Central memory CD8-positive, alpha-beta T cell (primary cell): ENCODE measurements around the gene POM121L2.
A peak's percentile ranks its signal among the peaks of the same experiment; 100 is the strongest.

ENCODE experiments used
- ATAC-seq: fragments of 150-1000 bp; cut with Tn5 transposase; replicated peaks from 2 replicates; pipeline ENCODE4 v1.10.0; 2022; ENCODE audit warnings: mild to moderate bottlenecking, moderate FRiP score, moderate number of reproducible peaks; ENCODE audit not compliant: poor library complexity, severe bottlenecking; ENCODE audit errors: extremely low read depth
- DNase-seq, 2 donors: peaks; one replicate each; pipeline ENCODE4 v3.0.0; 2021; ENCODE audit warnings: low spot score in 2 of 2
- H3K27ac Mint-ChIP-seq: one replicate; pipeline ENCODE4 v1.8.0; 2022; ENCODE audit warnings: low read depth, mild to moderate bottlenecking, moderate library complexity, mixed read lengths
- H3K27me3 Mint-ChIP-seq: one replicate; pipeline ENCODE4 v1.8.0; 2022; ENCODE audit warnings: mixed read lengths
- H3K36me3 Mint-ChIP-seq: one replicate; pipeline ENCODE4 v1.8.0; 2022; ENCODE audit warnings: mild to moderate bottlenecking, moderate library complexity, mixed read lengths; ENCODE audit not compliant: insufficient read depth
- H3K4me1 Mint-ChIP-seq: one replicate; pipeline ENCODE4 v1.8.0; 2022; ENCODE audit warnings: mixed read lengths
- H3K4me3 Mint-ChIP-seq: one replicate; pipeline ENCODE4 v1.8.0; 2022; ENCODE audit warnings: mild to moderate bottlenecking, moderate library complexity, mixed read lengths
- H3K9me3 Mint-ChIP-seq: one replicate; pipeline ENCODE4 v1.8.0; 2022; ENCODE audit warnings: mixed read lengths

POM121L2 gene

DNA sequence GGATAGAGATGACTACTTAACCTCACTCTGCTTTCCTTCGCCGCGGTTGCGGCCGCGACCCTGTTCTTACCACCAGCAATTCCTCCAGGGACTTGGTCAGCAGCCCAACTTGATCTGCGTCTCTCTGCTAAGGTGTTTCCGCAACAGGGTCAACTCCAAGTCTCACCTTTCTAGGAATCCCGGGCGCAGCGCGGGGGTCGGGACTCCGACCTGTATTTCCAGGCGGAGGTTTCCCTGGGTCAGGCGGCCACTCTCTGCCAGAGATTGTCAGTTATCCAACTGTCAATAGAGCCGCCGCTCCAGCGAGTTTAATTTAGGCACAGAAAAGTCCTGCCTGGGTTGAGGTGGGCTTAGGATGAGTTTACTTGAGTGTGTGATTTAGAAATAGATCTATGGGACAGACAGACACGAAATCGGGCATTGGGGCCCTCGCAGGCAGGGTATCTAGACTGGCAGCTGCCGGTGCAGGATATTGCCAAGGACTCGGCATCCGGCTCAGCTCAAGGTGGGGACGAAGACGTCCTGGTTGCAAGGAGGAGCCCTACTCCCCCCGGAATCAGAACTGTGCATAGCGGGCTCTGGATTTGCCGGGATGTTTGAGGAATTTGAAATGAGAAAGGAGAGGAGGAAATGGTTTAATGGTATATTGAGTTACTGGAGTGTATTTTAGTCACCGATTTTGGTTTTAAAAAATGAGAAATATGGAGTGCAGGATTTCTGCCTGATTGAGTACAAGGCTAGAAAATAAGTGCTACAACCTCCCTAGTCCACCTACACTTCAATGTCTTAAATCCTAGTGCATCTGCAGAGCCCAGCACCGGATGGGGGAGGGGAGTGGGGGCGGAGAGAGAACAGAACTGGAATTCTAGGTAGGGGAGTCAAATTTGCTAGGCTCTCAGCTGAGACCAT, 23.7 kb downstream of the POM121L2 start:
- H3K9me3 Mint-ChIP-seq: peaks cover 10% of the 10 kb centered on the region
- ATAC-seq: no peak

DNA sequence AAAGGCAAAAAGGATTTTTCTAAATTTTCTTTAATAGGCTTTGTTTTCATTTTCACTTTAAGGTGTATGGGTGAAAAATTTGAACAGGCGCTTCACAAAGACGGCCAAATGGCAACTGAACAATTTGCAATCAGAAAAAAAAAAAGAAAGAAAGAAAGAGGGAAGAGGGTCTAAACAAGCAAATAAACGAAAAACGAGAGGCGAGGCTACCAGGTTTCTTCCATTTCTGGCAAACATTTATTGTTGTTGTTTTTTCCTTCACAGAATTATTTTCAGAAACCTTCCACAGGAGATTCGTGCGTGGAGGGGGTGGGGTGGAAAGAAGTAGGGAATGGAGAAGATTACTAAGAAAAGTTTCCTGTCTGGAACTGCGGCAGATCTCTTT, 24.3 kb downstream of the POM121L2 start:
- Mint-ChIP-seq H3K9me3 (peaks cover 10% of the 10 kb centered on the region), H3K4me3 (no peak overlapping the region), H3K27ac (peak overlapping the region; percentile 63), H3K27me3 (peaks cover 99% of the 10 kb centered on the region), H3K4me1 (peaks cover 17% of the 10 kb centered on the region), H3K36me3 (peaks cover 36% of the 10 kb centered on the region)
- DNase-seq: no peak
- ATAC-seq: no peak

More for the DNA sequence above, 23.7 kb downstream of the POM121L2 start:
- DNase-seq: no peak
- Mint-ChIP-seq H3K36me3 (peaks cover 34% of the 10 kb centered on the region), H3K27ac (peak overlapping the region; percentile 27), H3K4me3 (no peak overlapping the region), H3K4me1 (peaks cover 17% of the 10 kb centered on the region), H3K27me3 (peaks cover 93% of the 10 kb centered on the region)

DNA sequence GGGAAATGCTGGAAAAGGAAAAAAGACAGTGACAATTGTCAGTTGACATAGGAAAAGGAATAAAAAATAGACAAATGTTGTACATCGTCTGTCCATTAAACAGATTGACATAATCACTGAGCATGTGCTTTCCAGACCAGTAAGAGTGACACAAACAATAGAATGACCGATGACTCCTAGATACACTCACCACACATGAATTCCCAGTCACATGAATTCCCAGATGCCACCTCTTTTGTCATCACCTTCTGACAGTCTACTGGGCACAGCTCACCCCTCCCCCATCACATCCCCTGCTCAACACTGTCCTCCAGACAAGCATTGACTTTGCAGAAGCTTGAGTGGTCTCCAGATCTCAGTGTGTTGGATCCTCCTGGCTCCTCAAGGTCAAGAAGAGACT, 25.9 kb downstream of the POM121L2 start:
- Mint-ChIP-seq H3K27ac (no peak overlapping the region), H3K36me3 (peaks cover 28% of the 10 kb centered on the region), H3K27me3 (peaks cover 97% of the 10 kb centered on the region), H3K4me3 (no peak overlapping the region), H3K4me1 (peaks cover 17% of the 10 kb centered on the region), H3K9me3 (peaks cover 5% of the 10 kb centered on the region)
- DNase-seq (no peak), ATAC-seq (no peak)

DNA sequence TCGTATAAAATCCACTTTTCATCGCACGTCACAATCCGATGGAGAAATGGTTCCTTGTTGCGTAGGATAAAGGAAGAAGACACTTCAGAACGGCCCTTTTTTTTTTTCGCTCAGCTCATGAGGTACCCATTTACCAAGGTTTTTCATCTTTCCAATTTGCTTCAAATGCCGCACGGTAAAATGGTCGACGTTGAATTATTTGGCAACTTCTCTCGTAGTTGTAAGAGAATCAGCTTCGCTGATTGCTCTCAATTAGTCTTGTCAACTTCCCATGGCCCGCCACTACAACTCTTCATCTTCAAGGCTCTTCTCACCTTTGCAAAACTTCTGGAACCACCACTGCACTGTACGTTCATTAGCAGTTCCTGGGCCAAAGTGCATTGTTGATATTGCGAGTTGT, 28.8 kb downstream of the POM121L2 start:
- peaks cover 23% of the 10 kb centered on the region for H3K36me3 Mint-ChIP-seq
- no peak overlapping the region for H3K27ac Mint-ChIP-seq
- peak overlapping the region; percentile 9 for H3K4me3 Mint-ChIP-seq

DNA sequence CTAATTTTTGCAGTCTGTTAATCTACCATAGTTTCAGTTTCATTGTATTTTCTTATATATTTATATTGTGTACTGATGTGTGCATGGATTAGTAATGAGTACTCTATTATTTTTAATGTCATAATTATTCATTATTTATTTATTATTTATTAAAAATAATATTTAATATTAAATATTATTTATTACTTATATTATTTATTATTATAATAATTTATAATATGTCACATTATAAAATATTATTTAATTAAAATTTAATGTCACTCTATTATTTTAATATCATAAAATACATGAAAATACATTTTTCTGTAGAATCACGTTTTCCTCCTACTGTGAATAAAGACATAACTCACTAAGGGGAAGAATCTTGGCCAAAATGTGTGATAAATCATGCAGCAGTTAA, 30.5 kb downstream of the POM121L2 start:
- Mint-ChIP-seq H3K27me3 (peaks cover 96% of the 10 kb centered on the region), H3K4me1 (peaks cover 5% of the 10 kb centered on the region), H3K36me3 (peaks cover 22% of the 10 kb centered on the region), H3K27ac (no peak overlapping the region), H3K9me3 (no peaks in the 10 kb centered on the region), H3K4me3 (no peak overlapping the region)
- DNase-seq (no peak), ATAC-seq (no peak)

More for the DNA sequence above, 28.8 kb downstream of the POM121L2 start:
- DNase-seq: no peak
- peaks cover 96% of the 10 kb centered on the region for H3K27me3 Mint-ChIP-seq
- ATAC-seq: no peak
- H3K4me1 Mint-ChIP-seq: peaks cover 12% of the 10 kb centered on the region
- no peaks in the 10 kb centered on the region for H3K9me3 Mint-ChIP-seq

DNA sequence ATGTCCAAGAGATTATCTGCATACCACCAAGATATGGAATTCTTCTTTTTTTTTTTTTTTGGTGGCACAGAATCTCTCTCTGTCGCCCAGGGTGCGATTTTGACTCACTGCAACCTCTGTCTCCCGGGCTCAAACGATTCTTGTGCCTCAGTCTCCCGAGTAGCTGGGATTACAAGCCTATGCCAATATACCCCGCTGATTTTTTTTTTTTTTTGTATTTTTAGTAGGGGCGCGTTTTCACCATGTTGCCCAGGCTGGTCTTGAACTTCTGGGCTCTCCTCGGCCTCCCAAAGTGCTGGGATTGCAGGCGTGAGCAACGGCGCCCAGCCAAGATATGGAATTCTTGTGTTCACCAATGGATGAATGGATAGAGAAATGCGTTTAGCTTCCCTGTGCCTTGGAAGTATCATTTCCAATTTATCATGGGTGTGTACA, 31.0 kb downstream of the POM121L2 start:
- Mint-ChIP-seq H3K9me3 (no peaks in the 10 kb centered on the region), H3K27me3 (peaks cover 96% of the 10 kb centered on the region), H3K36me3 (peaks cover 22% of the 10 kb centered on the region), H3K4me3 (no peak overlapping the region), H3K4me1 (peaks cover 5% of the 10 kb centered on the region), H3K27ac (no peak overlapping the region)
- no peak for ATAC-seq
- DNase-seq: no peak

DNA sequence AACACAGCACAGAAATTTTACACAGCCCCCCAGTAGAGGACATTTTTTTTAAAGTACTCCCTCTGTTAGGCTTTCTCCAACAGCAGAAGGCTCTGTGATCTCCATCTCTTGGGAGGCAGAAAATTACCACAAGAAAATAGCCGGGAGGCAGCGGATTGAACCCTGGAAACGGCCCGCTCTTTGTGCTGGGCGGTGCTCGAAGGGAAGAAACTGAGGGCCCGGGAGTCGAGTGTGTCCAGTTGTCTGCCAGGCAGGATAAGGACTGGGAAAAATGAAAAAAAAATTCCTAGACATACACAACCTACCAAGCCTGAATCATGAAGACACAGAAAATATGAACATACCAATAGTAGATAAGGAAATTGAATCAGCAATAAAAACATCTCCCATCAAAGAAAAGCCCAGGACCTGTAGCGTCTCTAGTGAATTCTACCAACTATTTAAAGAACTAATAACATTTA, 31.5 kb downstream of the POM121L2 start:
- peaks cover 5% of the 10 kb centered on the region for H3K4me1 Mint-ChIP-seq
- H3K9me3 Mint-ChIP-seq: no peaks in the 10 kb centered on the region
- peaks cover 22% of the 10 kb centered on the region for H3K36me3 Mint-ChIP-seq
- peaks cover 96% of the 10 kb centered on the region for H3K27me3 Mint-ChIP-seq
- no peak for DNase-seq
- H3K27ac Mint-ChIP-seq: no peak overlapping the region
- no peak for ATAC-seq
- H3K4me3 Mint-ChIP-seq: no peak overlapping the region

DNA sequence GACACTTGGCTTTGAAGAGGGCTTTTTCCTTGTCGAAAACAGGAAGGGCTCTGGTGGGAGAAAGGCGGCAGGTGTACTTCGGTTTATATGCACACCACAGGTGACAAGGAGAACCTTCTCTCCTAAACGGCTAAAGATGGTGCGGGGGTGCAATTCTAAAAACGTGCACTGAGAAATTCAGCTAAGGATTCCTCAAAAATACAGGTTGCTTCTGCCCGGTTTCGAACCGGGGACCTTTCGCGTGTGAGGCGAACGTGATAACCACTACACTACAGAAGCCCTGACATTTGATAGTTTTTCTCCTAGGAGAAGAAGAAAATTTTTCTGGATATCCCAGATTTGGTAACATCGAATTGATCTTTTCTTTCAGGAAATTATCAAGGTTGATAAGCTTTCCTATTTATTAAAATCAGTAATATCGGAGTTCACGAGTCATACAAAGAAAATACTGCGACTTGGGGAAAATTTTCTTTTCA, 32.0 kb downstream of the POM121L2 start:
- Mint-ChIP-seq H3K27me3 (peaks cover 93% of the 10 kb centered on the region), H3K27ac (peak overlapping the region; percentile 76), H3K9me3 (no peaks in the 10 kb centered on the region), H3K4me1 (peaks cover 5% of the 10 kb centered on the region), H3K4me3 (no peak overlapping the region), H3K36me3 (peaks cover 22% of the 10 kb centered on the region)
- no peak for DNase-seq
- ATAC-seq: no peak

DNA sequence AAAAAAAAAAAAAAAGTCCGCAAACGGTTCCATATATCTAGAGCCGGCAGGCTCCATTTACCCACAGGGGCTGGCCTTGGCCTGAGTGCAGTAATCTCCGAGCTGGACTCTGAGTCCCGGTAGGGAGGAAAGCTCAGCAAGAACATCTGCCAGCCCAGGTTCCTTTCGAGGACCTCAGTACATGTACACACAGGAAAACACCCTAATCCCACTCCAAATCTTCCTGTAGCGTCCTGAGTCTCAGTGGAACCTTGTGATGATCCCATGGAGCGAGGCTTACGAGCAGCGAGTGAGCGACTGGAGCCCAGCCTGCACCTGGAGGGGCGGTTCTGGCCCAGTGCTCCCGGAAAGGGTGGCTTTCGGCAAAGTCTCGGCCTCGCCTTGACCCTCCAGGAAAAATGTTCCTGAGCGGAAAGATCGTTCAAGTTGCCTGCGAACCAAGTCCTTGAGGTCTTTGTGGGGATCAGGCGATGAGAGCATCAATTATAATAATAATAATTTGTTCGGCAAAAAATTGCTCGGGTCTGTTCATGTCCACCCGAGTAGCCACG, 32.5 kb downstream of the POM121L2 start:
- H3K27me3 Mint-ChIP-seq: peaks cover 92% of the 10 kb centered on the region
- H3K27ac Mint-ChIP-seq: peak overlapping the region; percentile 76
- H3K36me3 Mint-ChIP-seq: peaks cover 20% of the 10 kb centered on the region
- peak overlapping the region; percentile 41 for H3K4me3 Mint-ChIP-seq
- no peaks in the 10 kb centered on the region for H3K9me3 Mint-ChIP-seq
- DNase-seq: no peak
- ATAC-seq: no peak
- peaks cover 5% of the 10 kb centered on the region for H3K4me1 Mint-ChIP-seq

DNA sequence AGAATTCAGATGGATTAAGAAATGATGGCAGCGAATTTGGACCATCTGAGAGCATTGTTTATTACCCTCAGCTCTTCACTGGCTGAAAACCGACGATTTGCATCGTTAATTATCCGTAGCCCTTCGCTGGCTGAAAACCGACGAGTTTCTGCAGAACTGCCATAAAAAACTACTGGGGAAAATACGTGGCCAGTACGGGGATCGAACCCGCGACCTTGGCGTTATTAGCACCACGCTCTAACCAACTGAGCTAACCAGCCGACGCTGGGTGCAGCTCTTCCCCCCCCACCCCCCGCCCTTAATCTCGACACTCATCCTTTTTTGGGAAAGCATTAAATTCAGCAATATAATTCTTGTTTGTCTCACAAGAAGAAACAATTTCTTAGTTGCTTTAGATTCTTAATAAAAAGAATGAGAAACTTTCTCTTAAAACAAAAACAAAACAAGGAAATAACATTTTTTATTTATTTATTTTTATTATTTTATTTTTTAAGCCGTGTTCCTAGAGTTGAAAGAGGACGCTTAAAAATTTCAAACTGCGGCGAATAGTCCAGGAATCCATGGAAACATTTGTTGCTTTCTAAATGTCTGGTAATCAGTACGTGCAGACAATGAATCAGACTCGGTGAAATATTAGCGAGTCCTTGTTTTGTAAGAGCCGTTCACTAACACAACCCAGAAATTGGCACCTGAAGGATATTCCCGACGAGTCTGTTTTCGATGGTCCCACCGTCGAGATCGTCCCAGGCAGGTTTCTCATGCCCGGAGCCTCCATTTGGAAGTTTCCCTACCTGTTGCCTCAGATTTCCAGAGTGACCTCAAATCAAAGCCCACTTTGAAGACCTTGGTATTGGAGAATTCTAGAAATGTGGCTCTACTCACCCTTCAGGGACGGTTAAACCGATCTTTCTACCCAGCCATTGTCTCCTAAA, 36.8 kb downstream of the POM121L2 start:
- Mint-ChIP-seq H3K4me3 (no peak overlapping the region), H3K27me3 (peaks cover 76% of the 10 kb centered on the region), H3K27ac (no peak overlapping the region), H3K36me3 (peaks cover 5% of the 10 kb centered on the region), H3K9me3 (no peaks in the 10 kb centered on the region), H3K4me1 (peaks cover 5% of the 10 kb centered on the region)
- DNase-seq: no peak
- no peak for ATAC-seq

DNA sequence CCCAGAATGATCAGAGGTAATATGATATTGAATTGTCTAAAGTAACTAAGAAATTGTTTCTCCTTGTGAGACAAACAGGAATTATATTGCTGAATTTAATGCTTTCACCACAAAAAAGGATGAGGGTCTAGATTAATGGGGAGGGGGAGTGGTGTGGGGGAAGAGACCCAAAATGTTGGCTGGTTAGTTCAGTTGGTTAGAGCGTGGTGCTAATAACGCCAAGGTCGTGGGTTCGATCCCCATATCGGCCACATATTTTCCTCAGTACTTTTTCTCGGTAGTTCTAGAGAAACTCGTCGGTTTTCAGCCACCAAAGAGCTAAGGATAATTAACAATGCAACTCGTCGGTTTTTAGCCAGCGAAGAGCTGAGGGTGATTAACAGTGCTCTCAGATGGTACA, 38.3 kb downstream of the POM121L2 start:
- Mint-ChIP-seq H3K27ac (no peak overlapping the region), H3K9me3 (no peaks in the 10 kb centered on the region)

DNA sequence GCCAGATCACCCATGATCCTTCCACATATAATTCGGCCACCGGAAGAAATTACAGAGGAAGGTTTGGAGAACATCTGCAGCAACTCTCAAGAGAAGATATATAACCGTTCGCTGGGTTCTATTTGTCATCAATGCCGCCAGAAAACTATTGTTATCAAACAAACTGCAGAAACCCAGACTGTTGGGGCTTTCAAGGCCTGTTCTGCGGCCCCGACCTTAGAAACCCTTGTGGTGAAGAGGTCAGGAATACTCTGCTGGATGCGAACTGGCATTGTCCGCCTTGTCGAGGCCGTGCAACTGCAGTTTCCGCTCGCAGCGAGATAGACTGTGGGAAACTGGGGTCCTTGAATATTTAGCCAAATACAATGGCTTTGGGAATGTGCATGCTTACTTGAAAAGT, 43.3 kb downstream of the POM121L2 start:
- H3K36me3 Mint-ChIP-seq: no peaks in the 10 kb centered on the region
- ATAC-seq: no peak
- peaks cover 72% of the 10 kb centered on the region for H3K27me3 Mint-ChIP-seq
- no peak for DNase-seq
- H3K27ac Mint-ChIP-seq: no peak overlapping the region
- H3K4me3 Mint-ChIP-seq: no peak overlapping the region
- no peaks in the 10 kb centered on the region for H3K4me1 Mint-ChIP-seq
- H3K9me3 Mint-ChIP-seq: no peaks in the 10 kb centered on the region

More for the DNA sequence above, 38.3 kb downstream of the POM121L2 start:
- H3K4me3 Mint-ChIP-seq: no peak overlapping the region
- H3K27me3 Mint-ChIP-seq: peaks cover 73% of the 10 kb centered on the region
- peaks cover 2% of the 10 kb centered on the region for H3K36me3 Mint-ChIP-seq
- DNase-seq (no peak), ATAC-seq (no peak)
- no peaks in the 10 kb centered on the region for H3K4me1 Mint-ChIP-seq
